GM21526 (cell line): ENCODE results near the gene SPATA20.

Experiments
- ATAC-seq: cut with Tn5 transposase; IDR thresholded peaks from one replicate; pipeline ENCODE4 v1.9.1; 2021; ENCODE audit warnings: moderate library complexity; ENCODE audit not compliant: unreplicated experiment, low FRiP score

The SPATA20 gene

GRCh38 chr17:50547035-50547735, at the start of gene SPATA20:
TSS of gene SPATA20 (plus strand) at chr17:50547174. CDS start at chr17:50547209, 35 bp downstream.
- peak; percentile 73 for ATAC-seq

GRCh38 chr17:50498021-50498874, 48.7 kb upstream of the SPATA20 start:
- no peak for ATAC-seq

GRCh38 chr17:50499270-50499669, 47.7 kb upstream of the SPATA20 start:
- no peak for ATAC-seq

GRCh38 chr17:50499721-50500120, 47.3 kb upstream of the SPATA20 start:
- ATAC-seq: no peak

- no peak for ATAC-seq
These were observed 45.9 kb upstream of the SPATA20 start for GRCh38 chr17:50501054-50501453.

- ATAC-seq: no peak
These were observed 44.5 kb upstream of the SPATA20 start for GRCh38 chr17:50502301-50502990.

GRCh38 chr17:50505591-50506130, 41.3 kb upstream of the SPATA20 start:
- no peak for ATAC-seq

GRCh38 chr17:50506298-50506697, 40.7 kb upstream of the SPATA20 start:
- no peak for ATAC-seq

- no peak for ATAC-seq
These were observed 39.0 kb upstream of the SPATA20 start, which contains the start of gene MYCBPAP for GRCh38 chr17:50507871-50508572. TSS of gene MYCBPAP (plus strand) at chr17:50508439. CDS start at chr17:50508675, 236 bp downstream.

- no peak for ATAC-seq
These were observed 38.2 kb upstream of the SPATA20 start for GRCh38 chr17:50508573-50509460.

GRCh38 chr17:50511058-50511457, 35.9 kb upstream of the SPATA20 start:
- peak; percentile 66 for ATAC-seq

- no peak for ATAC-seq
These were observed 33.5 kb upstream of the SPATA20 start for GRCh38 chr17:50513495-50513894.

- ATAC-seq: no peak
These were observed 32.6 kb upstream of the SPATA20 start for GRCh38 chr17:50514388-50514787.

- no peak for ATAC-seq
These were observed 31.9 kb upstream of the SPATA20 start for GRCh38 chr17:50514936-50515702.

GRCh38 chr17:50517011-50517410, 30.0 kb upstream of the SPATA20 start:
- no peak for ATAC-seq

- ATAC-seq: no peak
These were observed 29.2 kb upstream of the SPATA20 start for GRCh38 chr17:50517504-50518383.

GRCh38 chr17:50518384-50519023, 28.5 kb upstream of the SPATA20 start:
- ATAC-seq: no peak
